GM18520 (cell line): ENCODE data around the gene RPS6KC1.
A peak's percentile ranks its signal among the peaks of the same experiment; 100 is the strongest.
"Not testable (repeated sequence)": the region's sequence is repeated elsewhere in the genome, so short reads cannot be mapped to it uniquely, and the experiment has no call there.

Source experiments
- ATAC-seq: cut with Tn5 transposase; IDR thresholded peaks from one replicate; pipeline ENCODE4 v1.9.1; 2021; ENCODE audit not compliant: unreplicated experiment

RPS6KC1 gene

GRCh38 chr1:213103377-213104306, 52.6 kb downstream of the RPS6KC1 start:
- ATAC-seq = peak; percentile 37

DNA sequence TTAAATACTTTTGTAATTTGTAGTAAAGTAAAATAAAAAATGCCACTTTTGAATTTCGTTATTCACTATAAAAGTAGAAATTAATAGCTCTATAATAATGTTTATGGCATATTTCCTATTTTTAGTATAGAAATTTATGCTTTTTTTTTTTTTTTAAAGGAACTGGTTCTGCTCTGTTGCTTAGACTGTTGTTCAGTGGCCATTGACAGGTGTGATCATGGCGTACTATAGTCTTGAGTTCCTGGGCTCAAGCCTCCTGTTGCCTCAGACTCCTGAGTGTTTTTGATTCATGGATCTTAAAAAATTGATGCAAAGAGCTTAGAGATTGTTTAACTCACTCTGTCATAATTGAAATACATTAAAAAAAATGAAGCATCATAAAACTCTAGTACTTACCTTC, 53.6 kb downstream of the RPS6KC1 start:
- no peak for ATAC-seq

DNA sequence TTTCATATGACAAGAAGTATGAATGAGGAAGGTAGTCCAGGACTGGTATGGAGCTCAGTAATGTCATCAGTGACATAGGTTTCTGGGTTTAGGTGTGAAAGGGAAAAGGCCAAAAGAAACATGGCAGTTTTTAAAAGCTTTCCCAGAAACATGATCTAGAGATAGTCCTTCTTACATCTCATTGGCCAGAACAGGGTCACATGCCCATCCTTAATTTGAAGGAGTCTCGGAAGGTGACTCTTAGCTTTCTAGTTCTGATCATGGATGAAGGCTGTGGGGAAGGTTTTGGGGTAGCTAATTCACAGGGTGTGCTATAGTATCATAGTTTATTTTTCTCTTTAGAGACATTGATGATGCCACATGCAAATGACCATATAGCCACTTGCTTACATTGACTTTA, 55.3 kb downstream of the RPS6KC1 start:
- ATAC-seq = no peak

- no peak for ATAC-seq
Measured at GRCh38 chr1:213107613-213108012, 56.6 kb downstream of the RPS6KC1 start.

GRCh38 chr1:213110349-213111300, 59.6 kb downstream of the RPS6KC1 start:
- ATAC-seq = no peak

GRCh38 chr1:213111502-213111901, 60.5 kb downstream of the RPS6KC1 start:
- no peak for ATAC-seq

DNA sequence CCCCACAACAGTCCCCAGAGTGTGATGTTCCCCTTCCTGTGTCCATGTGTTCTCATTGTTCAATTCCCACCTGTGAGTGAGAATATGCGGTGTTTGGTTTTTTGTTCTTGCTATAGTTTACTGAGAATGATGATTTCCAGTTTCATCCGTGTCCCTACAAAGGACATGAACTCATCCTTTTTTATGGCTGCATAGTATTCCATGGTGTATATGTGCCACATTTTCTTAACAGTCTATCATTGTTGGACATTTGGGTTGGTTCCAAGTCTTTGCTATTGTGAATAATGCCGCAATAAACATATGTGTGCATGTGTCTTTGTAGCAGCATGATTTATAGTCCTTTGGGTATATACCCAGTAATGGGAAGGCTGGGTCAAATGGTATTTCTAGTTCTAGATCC, 61.7 kb downstream of the RPS6KC1 start:
- not testable (repeated sequence) for ATAC-seq

GRCh38 chr1:213117699-213118180, 66.7 kb downstream of the RPS6KC1 start:
- not testable (repeated sequence) for ATAC-seq

GRCh38 chr1:213119794-213120193, 68.8 kb downstream of the RPS6KC1 start:
- no peak for ATAC-seq

DNA sequence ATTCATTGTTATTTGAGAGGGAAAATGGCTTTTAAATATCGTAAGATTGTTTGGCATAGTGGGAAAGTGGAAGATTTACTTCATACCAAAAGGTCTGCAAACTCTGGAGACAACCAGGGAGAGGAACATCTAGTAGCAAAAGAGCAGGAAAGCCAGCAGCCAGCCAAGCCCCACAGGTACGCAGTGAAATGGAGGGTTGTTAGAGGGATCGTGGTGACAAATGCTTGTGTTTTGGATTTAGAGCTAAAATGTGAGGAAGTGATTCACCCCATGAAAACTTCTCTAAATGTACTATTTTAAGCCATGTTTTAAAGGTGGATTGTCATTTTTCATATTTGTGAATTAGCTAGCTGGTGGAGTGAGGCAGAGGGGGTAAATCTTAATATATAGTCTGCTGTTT, 69.3 kb downstream of the RPS6KC1 start:
- no peak for ATAC-seq

- no peak for ATAC-seq
Measured at GRCh38 chr1:213120961-213121360, 69.9 kb downstream of the RPS6KC1 start.

- ATAC-seq = no peak
Measured at GRCh38 chr1:213122514-213122929, 71.5 kb downstream of the RPS6KC1 start.

DNA sequence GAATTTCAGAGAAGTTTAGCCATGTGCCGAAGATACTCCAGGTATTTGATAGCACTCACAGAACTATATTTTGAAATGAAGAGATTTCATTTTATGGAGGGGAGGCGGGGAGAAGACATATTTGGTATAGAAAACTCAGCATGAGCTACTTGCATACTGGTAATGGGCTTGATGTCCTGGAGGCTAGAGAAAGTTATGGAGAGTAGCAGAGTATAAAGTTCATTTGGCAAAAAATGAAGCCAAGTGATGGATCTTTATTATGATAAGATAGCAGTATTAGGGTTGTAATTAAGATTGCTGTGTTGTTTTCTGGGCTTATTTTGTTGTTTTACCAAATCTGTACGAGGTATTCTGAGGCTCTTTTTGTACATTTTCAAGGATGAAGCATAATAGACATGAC, 72.0 kb downstream of the RPS6KC1 start:
- no peak for ATAC-seq

- ATAC-seq = no peak
Measured at GRCh38 chr1:213123536-213123935, 72.5 kb downstream of the RPS6KC1 start.

DNA sequence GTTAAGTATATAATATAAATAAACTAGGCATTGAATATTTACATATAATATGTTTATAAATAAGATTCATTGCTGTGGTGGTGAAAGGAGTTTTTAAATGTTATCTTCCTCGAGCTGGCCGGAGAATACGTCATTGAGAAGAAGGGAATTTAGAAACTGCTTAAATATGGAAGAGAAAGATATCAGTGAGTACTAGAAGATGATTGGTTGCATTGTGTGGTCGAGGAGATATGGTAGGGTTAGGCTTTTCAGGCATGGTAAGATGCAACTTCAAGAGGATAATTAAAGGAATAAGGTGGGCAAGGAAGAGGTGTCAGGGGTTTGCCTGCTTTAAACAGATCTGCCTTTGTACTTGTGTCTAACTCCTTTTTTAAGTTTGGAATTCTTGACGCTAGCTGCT, 73.5 kb downstream of the RPS6KC1 start:
- no peak for ATAC-seq

DNA sequence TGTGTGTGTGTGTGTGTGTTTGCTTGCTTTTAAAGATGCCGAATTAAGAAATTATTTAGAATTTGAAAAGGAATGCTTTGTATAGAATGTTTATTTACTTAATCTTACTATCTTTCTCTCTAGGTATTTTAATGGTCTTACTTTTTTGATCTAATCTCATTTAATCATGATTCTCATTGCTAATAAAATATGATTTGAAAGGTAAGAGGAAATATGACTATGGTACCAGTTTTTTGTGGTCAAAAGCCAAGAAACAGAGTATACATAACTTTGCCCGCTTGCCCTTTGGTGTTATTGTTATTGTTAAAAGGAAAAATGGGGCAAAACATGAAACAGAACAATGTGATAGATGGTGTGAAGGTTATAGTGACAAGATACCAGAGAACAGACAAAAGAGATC, 74.6 kb downstream of the RPS6KC1 start:
- no peak for ATAC-seq

DNA sequence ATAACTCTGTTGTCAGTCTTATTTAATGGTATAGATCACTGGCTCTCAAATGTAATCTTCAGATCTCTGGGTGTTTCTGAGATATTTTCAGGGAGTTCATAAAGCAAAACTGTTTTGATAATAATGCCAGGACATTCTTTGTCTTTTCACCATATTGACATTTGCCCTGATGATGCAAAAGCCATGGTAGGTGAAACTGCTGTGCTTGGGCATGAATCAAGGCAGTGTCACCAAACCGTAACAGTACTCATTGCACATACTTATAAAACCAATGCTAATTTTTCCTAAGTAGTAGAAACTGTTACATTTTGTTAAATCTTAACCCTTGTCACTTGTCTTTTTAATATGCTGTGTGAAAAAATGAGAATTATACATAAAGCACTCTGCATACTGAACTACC, 76.0 kb downstream of the RPS6KC1 start:
- ATAC-seq = no peak

DNA sequence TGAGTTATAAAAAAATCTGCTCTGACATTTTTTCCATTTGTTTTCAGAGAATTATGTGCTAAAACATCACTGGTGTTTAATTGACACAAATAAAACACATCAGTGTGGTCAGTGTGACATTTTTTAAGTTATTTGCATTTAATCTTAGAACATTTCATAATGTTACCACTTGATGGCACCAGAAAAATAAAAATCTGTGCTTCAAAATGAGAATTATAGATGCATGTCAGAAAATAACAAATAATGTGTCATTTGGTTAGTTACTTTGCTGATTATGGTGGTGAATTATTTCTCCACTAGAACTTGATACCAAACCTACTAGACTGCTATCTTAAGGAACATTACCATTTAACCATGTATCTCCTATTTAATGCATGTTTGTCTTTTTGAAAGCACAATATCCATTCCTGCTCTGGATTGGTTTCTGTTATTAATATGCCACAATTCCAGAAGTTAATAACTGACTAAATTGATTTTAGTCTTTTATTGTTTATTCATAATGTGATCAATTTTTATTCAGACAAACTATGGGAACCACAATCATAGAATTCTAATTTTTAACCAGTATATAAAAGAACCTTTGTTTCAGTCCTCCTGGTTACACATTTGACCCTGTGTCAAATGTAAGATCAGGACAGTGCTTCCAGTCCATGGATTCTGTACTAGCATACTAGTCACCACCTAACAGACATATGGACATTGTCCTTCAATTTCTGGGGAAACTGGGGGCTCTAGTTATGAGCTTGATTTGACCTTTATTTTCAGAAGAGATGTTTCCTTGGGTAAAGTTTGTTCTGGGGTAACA, 81.0 kb downstream of the RPS6KC1 start:
- ATAC-seq = no peak

DNA sequence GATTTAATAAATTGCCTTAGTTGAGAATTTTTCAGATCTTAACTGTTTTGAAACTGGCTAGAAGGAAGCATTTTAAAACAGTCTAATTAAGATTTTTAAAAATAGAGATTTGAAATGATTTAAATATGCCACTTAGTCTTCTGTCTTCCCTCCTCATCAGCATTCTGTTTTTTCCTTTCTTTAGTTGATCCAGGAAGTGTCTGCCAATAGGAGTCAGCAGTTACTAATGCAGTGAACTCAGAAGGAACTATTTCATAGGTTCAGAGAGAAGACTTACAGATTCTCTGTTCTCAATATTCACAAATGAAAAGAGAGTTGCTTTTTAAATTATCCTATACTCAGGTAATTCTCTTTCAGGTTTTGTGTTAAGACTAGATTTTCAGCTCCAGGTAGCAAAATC, 84.5 kb downstream of the RPS6KC1 start:
- no peak for ATAC-seq

- ATAC-seq = no peak
Measured at GRCh38 chr1:213136190-213136917, 85.3 kb downstream of the RPS6KC1 start.
